Mesenchymal stem cell (in vitro differentiated cells and primary cell): ENCODE measurements around the gene PRDM2.

Source experiments
- DNase-seq: peaks from one replicate; pipeline ENCODE4 v3.0.0-alpha.2; 2013
- H2AFZ ChIP-seq: one replicate; pipeline ENCODE4 v1.6.1; 2013; ENCODE audit warnings: low read depth, mild to moderate bottlenecking, control low read depth, inconsistent platforms, low read length, moderate library complexity
- H2AK5ac ChIP-seq: 2 replicates; pipeline ENCODE4 v1.6.1; 2013; ENCODE audit warnings: low read length, moderate library complexity, mild to moderate bottlenecking, inconsistent platforms; ENCODE audit not compliant: severe bottlenecking
- H2BK120ac ChIP-seq: one replicate; pipeline ENCODE4 v1.6.1; 2013; ENCODE audit warnings: low read depth, mild to moderate bottlenecking, inconsistent platforms, low read length, moderate library complexity
- H2BK12ac ChIP-seq, 2 experiments: one replicate each; pipeline ENCODE4 v1.6.1; 2013; ENCODE audit warnings: inconsistent platforms in 2 of 2, low read length in 2 of 2, mild to moderate bottlenecking in 2 of 2, moderate library complexity in 2 of 2, control low read depth in 1 of 2
- H2BK15ac ChIP-seq: one replicate; pipeline ENCODE4 v1.6.1; 2013; ENCODE audit warnings: mild to moderate bottlenecking, low read depth, inconsistent platforms; ENCODE audit not compliant: poor library complexity, severe bottlenecking
- H2BK5ac ChIP-seq: 2 replicates; pipeline ENCODE4 v1.6.1; 2013; ENCODE audit warnings: low read depth, mild to moderate bottlenecking, low read length, control low read depth, inconsistent platforms; ENCODE audit not compliant: poor library complexity, severe bottlenecking
- H3K14ac ChIP-seq, 2 experiments: one replicate each; pipeline ENCODE4 v1.6.1; 2013; ENCODE audit warnings: inconsistent platforms in 2 of 2, low read length in 2 of 2, control low read depth in 1 of 2, mild to moderate bottlenecking in 1 of 2, moderate library complexity in 1 of 2
- H3K18ac ChIP-seq, 2 experiments: one replicate each; pipeline ENCODE4 v1.6.1; 2013; ENCODE audit warnings: inconsistent platforms in 2 of 2, low read length in 2 of 2, control low read depth in 1 of 2, low read depth in 1 of 2, mild to moderate bottlenecking in 1 of 2
- H3K23ac ChIP-seq, 2 experiments: one replicate each; pipeline ENCODE4 v1.6.1; 2013; ENCODE audit warnings: inconsistent platforms in 2 of 2, low read length in 2 of 2, mild to moderate bottlenecking in 2 of 2, moderate library complexity in 2 of 2, control low read depth in 1 of 2
- H3K27ac ChIP-seq: 2 replicates; pipeline ENCODE4 v1.5.1; 2013; ENCODE audit warnings: mild to moderate bottlenecking, moderate library complexity, low read length, control low read depth, inconsistent platforms; ENCODE audit not compliant: poor library complexity, severe bottlenecking
- H3K27me3 ChIP-seq, 2 experiments: 2 replicates each; pipeline versions ENCODE4 v1.6.1 to v1.7.0; 2013; ENCODE audit warnings: low read length in 2 of 2, mild to moderate bottlenecking in 2 of 2, moderate library complexity in 2 of 2, control low read depth in 1 of 2, inconsistent platforms in 1 of 2; ENCODE audit not compliant: control insufficient read depth in 1 of 2, insufficient read depth in 1 of 2
- H3K36me3 ChIP-seq, 2 experiments: 2 replicates each; pipeline versions ENCODE4 v1.6.1 to v1.7.0; 2013; ENCODE audit warnings: low read length in 2 of 2, control low read depth in 1 of 2, inconsistent platforms in 1 of 2, low read depth in 1 of 2, mild to moderate bottlenecking in 1 of 2; ENCODE audit not compliant: insufficient read depth in 2 of 2, control insufficient read depth in 1 of 2
- H3K4ac ChIP-seq, 2 experiments: one replicate each; pipeline ENCODE4 v1.6.1; 2013; ENCODE audit warnings: inconsistent platforms in 2 of 2, low read length in 2 of 2, mild to moderate bottlenecking in 2 of 2, moderate library complexity in 2 of 2, control low read depth in 1 of 2, low read depth in 1 of 2
- H3K4me1 ChIP-seq: 2 replicates; pipeline ENCODE4 v1.6.1; 2013; ENCODE audit warnings: low read depth, low read length, control low read depth; ENCODE audit not compliant: control insufficient read depth, insufficient read depth
- H3K4me2 ChIP-seq: 2 replicates; pipeline ENCODE4 v1.6.1; 2013; ENCODE audit warnings: low read length, mild to moderate bottlenecking, inconsistent platforms; ENCODE audit not compliant: poor library complexity, severe bottlenecking
- H3K4me3 ChIP-seq, 2 experiments: 2 replicates each; pipeline versions ENCODE4 v1.5.1 to v1.7.0; 2013; ENCODE audit warnings: low read length in 2 of 2, mild to moderate bottlenecking in 2 of 2, control low read depth in 1 of 2, low read depth in 1 of 2; ENCODE audit not compliant: insufficient read depth in 1 of 2
- H3K79me1 ChIP-seq: replicated peaks from 2 replicates; pipeline ENCODE4 v1.6.1; 2013; ENCODE audit warnings: mild to moderate bottlenecking, control low read depth, low read length, inconsistent platforms; ENCODE audit not compliant: poor library complexity, severe bottlenecking
- H3K9ac ChIP-seq: 2 replicates; pipeline ENCODE4 v1.7.0; 2013; ENCODE audit warnings: mild to moderate bottlenecking, low read length, moderate library complexity
- H3K9me3 ChIP-seq: 2 replicates; pipeline ENCODE4 v1.7.0; 2013; ENCODE audit warnings: mild to moderate bottlenecking, low read length; ENCODE audit not compliant: control insufficient read depth
- H4K8ac ChIP-seq: one replicate; pipeline ENCODE4 v1.6.1; 2013; ENCODE audit warnings: inconsistent platforms, mild to moderate bottlenecking, low read length, moderate library complexity
- H4K91ac ChIP-seq: one replicate; pipeline ENCODE4 v1.6.1; 2013; ENCODE audit warnings: mild to moderate bottlenecking, low read length, inconsistent platforms
- WGBS: methylation state at CpG from one replicate; pipeline ENCODE4 v1.1.7; 2013; ENCODE audit warnings: mixed read lengths; 5-methylcytosine and 5-hydroxymethylcytosine counted together

PRDM2 gene

GRCh38 chr1:13662493-13662892 lies 37.5 kb upstream of the PRDM2 start:
- Histone ChIP-seq H3K18ac (no peak overlapping the region), H3K9me3 (no peaks in the 10 kb centered on the region), H3K4me3 (peak overlapping the region in 1 of 2 experiments; percentile 41), H3K9ac (peak overlapping the region; percentile 79), H4K8ac (no peak overlapping the region), H3K14ac (no peak overlapping the region), H3K27me3 (no peaks in the 10 kb centered on the region), H2BK5ac (no peak overlapping the region), H2BK12ac (no peak overlapping the region), H3K4me1 (no peaks in the 10 kb centered on the region), H3K4ac (no peak overlapping the region), H2AFZ (no peak overlapping the region), H3K23ac (no peak overlapping the region), H3K27ac (no peak overlapping the region), H2BK15ac (no peak overlapping the region), H2AK5ac (no peak overlapping the region), H3K79me1 (no peaks in the 10 kb centered on the region), H3K4me2 (no peak overlapping the region), H3K36me3 (no peaks in the 10 kb centered on the region), H2BK120ac (no peak overlapping the region), H4K91ac (no peak overlapping the region)
- DNase-seq, result peak; percentile 39
- 74% methylated on average over 2 of the region's 4 CpGs for WGBS

DNA sequence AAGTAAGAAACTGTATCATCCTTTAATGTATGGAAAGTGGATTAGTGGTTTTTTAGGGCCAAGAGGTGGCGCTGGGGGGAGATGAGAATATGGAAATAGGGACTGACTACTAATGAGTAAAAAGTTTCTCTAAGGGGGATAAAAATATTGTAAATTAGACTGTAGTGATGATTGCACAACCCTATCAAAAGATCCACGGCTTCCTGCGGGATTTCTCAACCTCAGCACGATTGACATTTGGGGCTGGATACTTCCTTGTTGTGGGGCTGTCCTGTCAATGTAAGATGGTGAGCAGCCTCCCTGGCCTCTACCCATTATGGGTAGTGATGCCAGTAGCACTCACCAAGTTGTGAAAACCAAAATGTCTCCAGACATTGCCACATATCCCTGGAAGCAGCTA lies 36.0 kb upstream of the PRDM2 start:
- H2AFZ ChIP-seq, result no peak overlapping the region
- H3K9me3 ChIP-seq, result no peaks in the 10 kb centered on the region
- no peak overlapping the region for H3K4ac ChIP-seq
- H3K27me3 ChIP-seq, result no peaks in the 10 kb centered on the region
- no peak overlapping the region for H3K4me3 ChIP-seq
- no peak overlapping the region for H3K23ac ChIP-seq
- no peak overlapping the region for H2BK120ac ChIP-seq
- H3K4me1 ChIP-seq, result no peaks in the 10 kb centered on the region
- H3K9ac ChIP-seq, result no peak overlapping the region
- H4K91ac ChIP-seq, result no peak overlapping the region
- no peak overlapping the region for H3K4me2 ChIP-seq
- H2BK5ac ChIP-seq, result no peak overlapping the region
- H3K79me1 ChIP-seq, result no peaks in the 10 kb centered on the region
- H3K27ac ChIP-seq, result no peak overlapping the region
- no peak overlapping the region for H2BK12ac ChIP-seq
- H3K18ac ChIP-seq, result no peak overlapping the region
- no peak for DNase-seq
- H2AK5ac ChIP-seq, result no peak overlapping the region
- H3K14ac ChIP-seq, result no peak overlapping the region
- no peak overlapping the region for H4K8ac ChIP-seq
- H2BK15ac ChIP-seq, result no peak overlapping the region
- H3K36me3 ChIP-seq, result no peaks in the 10 kb centered on the region
- 78% methylated on average over 4 of the region's 4 CpGs for WGBS

GRCh38 chr1:13664451-13664850 lies 35.5 kb upstream of the PRDM2 start:
- no peak for DNase-seq

GRCh38 chr1:13666317-13666716 lies 33.7 kb upstream of the PRDM2 start:
- Histone ChIP-seq H3K27me3 (no peaks in the 10 kb centered on the region), H3K9ac (no peak overlapping the region), H3K9me3 (no peaks in the 10 kb centered on the region), H3K36me3 (no peaks in the 10 kb centered on the region), H2BK120ac (no peak overlapping the region), H3K23ac (no peak overlapping the region), H3K4me1 (no peaks in the 10 kb centered on the region), H3K4ac (no peak overlapping the region), H2AK5ac (no peak overlapping the region), H3K79me1 (no peaks in the 10 kb centered on the region), H2AFZ (no peak overlapping the region), H3K4me2 (no peak overlapping the region), H2BK12ac (no peak overlapping the region), H3K18ac (no peak overlapping the region), H2BK15ac (no peak overlapping the region), H4K8ac (no peak overlapping the region), H2BK5ac (no peak overlapping the region), H3K14ac (no peak overlapping the region), H4K91ac (no peak overlapping the region), H3K27ac (no peak overlapping the region), H3K4me3 (no peak overlapping the region)
- no peak for DNase-seq
- 81% methylated on average over 5 of the region's 5 CpGs for WGBS

More at GRCh38 chr1:13664451-13664850, 35.5 kb upstream of the PRDM2 start:
- Histone ChIP-seq H3K4me2 (no peak overlapping the region), H3K36me3 (no peaks in the 10 kb centered on the region), H3K9ac (no peak overlapping the region), H3K79me1 (no peaks in the 10 kb centered on the region), H4K8ac (no peak overlapping the region), H3K14ac (no peak overlapping the region), H3K9me3 (no peaks in the 10 kb centered on the region), H2AFZ (no peak overlapping the region), H2AK5ac (no peak overlapping the region), H3K23ac (no peak overlapping the region), H3K27me3 (no peaks in the 10 kb centered on the region), H2BK12ac (no peak overlapping the region), H4K91ac (no peak overlapping the region), H2BK15ac (no peak overlapping the region), H3K4me1 (no peaks in the 10 kb centered on the region), H3K18ac (no peak overlapping the region), H3K4me3 (no peak overlapping the region), H3K4ac (no peak overlapping the region), H2BK120ac (no peak overlapping the region), H3K27ac (no peak overlapping the region), H2BK5ac (no peak overlapping the region)
- WGBS, result 83% methylated on average over 1 of the region's 1 CpG
